Breast epithelium (tissue), 4 donors: ENCODE results near the gene OBSCN. TPM values are rescaled to one million over a fixed set of nuclear protein-coding genes. Genes with fewer than 3 reads are reported as not detected.
A peak's percentile ranks its signal among the peaks of the same experiment; 100 is the strongest.

Experiments
- DNase-seq, 2 donors: peaks; one replicate each; pipeline ENCODE4 v3.0.0-alpha.2; 2019; ENCODE audit warnings: low spot score in 2 of 2
- H3K27ac ChIP-seq, 2 donors: fragments of 200-600 bp; sonication (generic) in 1 of 2; one replicate each; pipeline ENCODE4 v1.5.1; 2016 to 2019; ENCODE audit warnings: mild to moderate bottlenecking in 1 of 2
- H3K27me3 ChIP-seq, 2 donors: fragments of 200-600 bp; sonication (generic) in 1 of 2; one replicate each; pipeline versions ENCODE4 v1.5.1 to v1.6.0; 2017 to 2019; ENCODE audit warnings: control low read depth in 1 of 2, mild to moderate bottlenecking in 1 of 2
- H3K36me3 ChIP-seq: fragments of 200-600 bp; one replicate; pipeline ENCODE4 v1.5.1; 2019
- H3K4me1 ChIP-seq, 2 donors: fragments of 200-600 bp; sonication (generic); one replicate each; pipeline ENCODE4 v1.5.1; 2016 to 2019; ENCODE audit warnings: control low read depth in 1 of 2
- H3K4me3 ChIP-seq, 3 donors: fragments of 200-600 bp; sonication (generic); 1 replicate in 2 of 3; 2 replicates in 1 of 3; pipeline ENCODE4 v1.5.1; 2016 to 2019; ENCODE audit warnings: mild to moderate bottlenecking in 3 of 3, moderate library complexity in 2 of 3
- H3K9me3 ChIP-seq, 2 donors: fragments of 200-600 bp; sonication (generic) in 1 of 2; one replicate each; pipeline ENCODE4 v1.5.1; 2016 to 2019; ENCODE audit warnings: control low read depth in 1 of 2
- CTCF ChIP-seq, 3 donors: fragments of 450-650 bp; IDR thresholded peaks; one replicate each; pipeline ENCODE4 v1.5.1; 2016 to 2017; ENCODE audit warnings: antibody characterized with exemption in 3 of 3, mild to moderate bottlenecking in 3 of 3, moderate library complexity in 3 of 3
- POLR2A ChIP-seq: fragments of 450-650 bp; IDR thresholded peaks from one replicate; pipeline ENCODE4 v1.6.1; 2016; ENCODE audit warnings: antibody characterized with exemption, mild to moderate bottlenecking, moderate library complexity
- POLR2AphosphoS5 ChIP-seq, 3 donors: sonication (generic); formaldehyde crosslinking; IDR thresholded peaks; one replicate each; pipeline ENCODE4 v1.6.1; 2017; ENCODE audit warnings: antibody characterized with exemption in 3 of 3
- intact Hi-C: fragments of 100-400 bp; cut with DNase I; formaldehyde crosslinking; loops from one replicate; pipeline ENCODE4 v1.15.1; 2023; ENCODE audit warnings: low total_unique reads
- total RNA-seq, 3 donors: library from RNA; depleted of rRNA; stranded (reverse); fragments of >200 nt; gene quantifications; one replicate each; pipeline ENCODE4 v1.1.0, GENCODE V29; 2016

OBSCN gene
- total RNA-seq, 3 donors from 2014 or later = 3.0 to 40.0 (median 27.9) TPM

GRCh38 chr1:228349701-228350171, 141.9 kb downstream of the OBSCN start:
- no peak for TF ChIP-seq POLR2A
- intact Hi-C loops = no loop called here
- H3K36me3 ChIP-seq = no peaks in the 10 kb centered on the region
- H3K4me1 ChIP-seq = no peaks in the 10 kb centered on the region
- no peak overlapping the region for H3K4me3 ChIP-seq
- H3K27ac ChIP-seq = no peak overlapping the region
- H3K9me3 ChIP-seq = no peaks in the 10 kb centered on the region
- no peaks in the 10 kb centered on the region for H3K27me3 ChIP-seq
- DNase-seq = peak in 1 of 2 donors; percentile 48

GRCh38 chr1:228350179-228350742, 142.4 kb downstream of the OBSCN start:
- H3K27ac ChIP-seq = no peak overlapping the region
- no peak overlapping the region for H3K4me3 ChIP-seq
- H3K4me1 ChIP-seq = no peaks in the 10 kb centered on the region
- TF ChIP-seq POLR2AphosphoS5 (IDR thresholded peaks at IDR 0.05) (no peak), CTCF (IDR thresholded peaks at IDR 0.05) (no peak), POLR2A (no peak)
- intact Hi-C loops = no loop called here
- no peaks in the 10 kb centered on the region for H3K36me3 ChIP-seq
- no peak for DNase-seq
- no peaks in the 10 kb centered on the region for H3K27me3 ChIP-seq
- H3K9me3 ChIP-seq = no peaks in the 10 kb centered on the region

GRCh38 chr1:228350831-228351781, 143.3 kb downstream of the OBSCN start:
- DNase-seq = peak in 1 of 2 donors; percentile 48
- Histone ChIP-seq H3K36me3 (no peaks in the 10 kb centered on the region), H3K9me3 (no peaks in the 10 kb centered on the region), H3K27me3 (no peaks in the 10 kb centered on the region), H3K4me3 (no peak overlapping the region), H3K27ac (no peak overlapping the region), H3K4me1 (no peaks in the 10 kb centered on the region)
- intact Hi-C loops = no loop called here
- TF ChIP-seq POLR2A (no peak), CTCF (IDR thresholded peaks at IDR 0.05) (no peak), POLR2AphosphoS5 (IDR thresholded peaks at IDR 0.05) (no peak)

GRCh38 chr1:228351850-228352249, 144.0 kb downstream of the OBSCN start:
- Histone ChIP-seq H3K36me3 (no peaks in the 10 kb centered on the region), H3K9me3 (no peaks in the 10 kb centered on the region), H3K4me1 (no peaks in the 10 kb centered on the region), H3K27me3 (no peaks in the 10 kb centered on the region), H3K27ac (no peak overlapping the region), H3K4me3 (no peak overlapping the region)
- TF ChIP-seq CTCF (IDR thresholded peaks at IDR 0.05) (no peak), POLR2AphosphoS5 (IDR thresholded peaks at IDR 0.05) (no peak), POLR2A (no peak)
- intact Hi-C loops = no loop called here
- no peak for DNase-seq

- no peak for TF ChIP-seq POLR2A
- TF ChIP-seq POLR2AphosphoS5 (IDR thresholded peaks at IDR 0.05) = no peak
- TF ChIP-seq CTCF (IDR thresholded peaks at IDR 0.05) = no peak
- no peak overlapping the region for H3K27ac ChIP-seq
Observed at GRCh38 chr1:228352677-228353481, 145.0 kb downstream of the OBSCN start.

More at GRCh38 chr1:228352677-228353481, 145.0 kb downstream of the OBSCN start:
- no peak overlapping the region for H3K4me3 ChIP-seq
- H3K9me3 ChIP-seq = no peaks in the 10 kb centered on the region
- intact Hi-C loops = no loop called here
- no peaks in the 10 kb centered on the region for H3K36me3 ChIP-seq
- H3K4me1 ChIP-seq = no peaks in the 10 kb centered on the region
- no peak for DNase-seq
- no peaks in the 10 kb centered on the region for H3K27me3 ChIP-seq
